NCI-H345 treated with DMSO at 0.1 percent for 48 hours (cell line): Measurements from ENCODE around the gene DAP.

Experiments used
- DNase-seq: peaks from one replicate; lab custom pipeline; 2025; ENCODE audit not compliant: unreplicated experiment; lab: John Stamatoyannopoulos, UW

DAP gene

GRCh38 chr5:10761933-10762775 is 1.1 kb upstream of the DAP start:
- no peak for DNase-seq

GRCh38 chr5:10760921-10761184 is 181 bp downstream of the DAP start:
- no peak for DNase-seq

GRCh38 chr5:10760096-10760920 is 726 bp downstream of the DAP start:
- DNase-seq = peak; percentile 40

- no peak for DNase-seq
Observed at GRCh38 chr5:10759111-10759510, 1.9 kb downstream of the DAP start.

GRCh38 chr5:10757922-10758555 is 3.0 kb downstream of the DAP start:
- no peak for DNase-seq

GRCh38 chr5:10757043-10757442 is 4.0 kb downstream of the DAP start:
- DNase-seq = no peak

GRCh38 chr5:10756549-10756948 is 4.5 kb downstream of the DAP start:
- DNase-seq = no peak

GRCh38 chr5:10753178-10753577 is 7.9 kb downstream of the DAP start:
- no peak for DNase-seq

GRCh38 chr5:10752451-10752850 is 8.6 kb downstream of the DAP start:
- DNase-seq = no peak

- no peak for DNase-seq
Observed at GRCh38 chr5:10750909-10751308, 10.1 kb downstream of the DAP start.

- DNase-seq = no peak
Observed at GRCh38 chr5:10747678-10748622, 13.1 kb downstream of the DAP start.

- DNase-seq = no peak
Observed at GRCh38 chr5:10746711-10747110, 14.3 kb downstream of the DAP start.

- DNase-seq = no peak
Observed at GRCh38 chr5:10745133-10745532, 15.9 kb downstream of the DAP start.

GRCh38 chr5:10744681-10745080 is 16.4 kb downstream of the DAP start:
- no peak for DNase-seq

GRCh38 chr5:10743951-10744350 is 17.1 kb downstream of the DAP start:
- no peak for DNase-seq

- no peak for DNase-seq
Observed at GRCh38 chr5:10743526-10743925, 17.5 kb downstream of the DAP start.

- no peak for DNase-seq
Observed at GRCh38 chr5:10741661-10742060, 19.4 kb downstream of the DAP start.

- DNase-seq = no peak
Observed at GRCh38 chr5:10740384-10740783, 20.6 kb downstream of the DAP start.

GRCh38 chr5:10737880-10738279 is 23.2 kb downstream of the DAP start:
- no peak for DNase-seq

- DNase-seq = no peak
Observed at GRCh38 chr5:10736808-10737207, 24.2 kb downstream of the DAP start.

GRCh38 chr5:10736354-10736753 is 24.7 kb downstream of the DAP start:
- DNase-seq = no peak
